Psoas muscle (tissue), 8 donors: ENCODE data around the gene RAVER1. TPM values are rescaled to one million over a fixed set of nuclear protein-coding genes. Genes with fewer than 3 reads are reported as not detected.

Source experiments
- ATAC-seq, 4 donors: fragments of 200-7000 bp; cut with Tn5 transposase; one replicate each; pipeline ENCODE4 v1.9.1; 2020; ENCODE audit warnings: moderate library complexity in 3 of 4, mild to moderate bottlenecking in 2 of 4
- DNase-seq, 2 donors: peaks; one replicate each; pipeline ENCODE4 v3.0.0-alpha.2; 2020
- H3K27ac ChIP-seq: fragments of 200-600 bp; one replicate; pipeline ENCODE4 v1.8.0; 2022
- H3K27me3 ChIP-seq, 3 donors: fragments of 200-600 bp in 1 of 3; one replicate each; pipeline versions ENCODE4 v1.6.1 to v1.8.0; 2013 to 2022; ENCODE audit warnings: low read length in 2 of 3, mild to moderate bottlenecking in 2 of 3, moderate library complexity in 1 of 3; ENCODE audit not compliant: insufficient read depth in 3 of 3
- H3K36me3 ChIP-seq, 2 donors: fragments of 200-600 bp in 1 of 2; one replicate each; pipeline versions ENCODE4 v1.6.1 to v1.8.0; 2013 to 2022; ENCODE audit warnings: low read depth in 1 of 2, mild to moderate bottlenecking in 1 of 2, moderate library complexity in 1 of 2; ENCODE audit not compliant: insufficient read depth in 1 of 2
- H3K4me1 ChIP-seq: fragments of 200-600 bp; one replicate; pipeline ENCODE4 v1.8.0; 2022
- H3K4me3 ChIP-seq: fragments of 200-600 bp; one replicate; pipeline ENCODE4 v1.8.0; 2022; ENCODE audit warnings: mild to moderate bottlenecking
- H3K9me3 ChIP-seq: fragments of 200-600 bp; one replicate; pipeline ENCODE4 v1.8.0; 2022
- CTCF ChIP-seq: fragments of 200-600 bp; IDR thresholded peaks from one replicate; pipeline ENCODE4 v1.8.0; 2022; ENCODE audit warnings: antibody characterized with exemption
- WGBS, 3 donors: extraction: QIAGEN DNeasy Blood & Tissue Kit; methylation state at CpG; one replicate each; pipeline versions ENCODE4 v1.1.6 to v1.1.7; 2013; 5-methylcytosine and 5-hydroxymethylcytosine counted together
- intact Hi-C, 2 donors: fragments of 100-400 bp; cut with DNase I; formaldehyde crosslinking; loops; one replicate each; pipeline versions ENCODE4 v1.11.0 to v1.14.2; 2022
- polyA plus RNA-seq, 3 donors: library from polyadenylated mRNA; stranded (reverse); fragments of 200-250 nt; gene quantifications; one replicate each; pipeline ENCODE4 v1.2.3, GENCODE V29; 2013
- total RNA-seq, 4 donors: library from RNA; stranded (reverse); fragmentation: NEBNext Ultra II Directional in 2 of 4; extraction: Animal tissue kit (Norgen Biotek cat#: 25700) in 2 of 4; gene quantifications; one replicate each; pipeline versions ENCODE4 v1.2.1 to v1.2.4, GENCODE V29; 2021 to 2023
- donor health status: healthy with polysubstance abuse.
- donor health status: DM: no; HTN: no; CAD: no; lungs with moderate emphysema.
- donor health status: Bipolar disorder and iron deficiency.
- donor health status: healthy.
- donor health status: DM: yes; HTN: yes; CAD: no.
- donor health status: DM: no; HTN: no; CAD: no.
- donor health status: DM: no; HTN: no; CAD: no.
- donor health status: DM: yes; HTN: yes; CAD: no.

RAVER1 gene
- total and polyA plus RNA-seq, 7 donors: 4.3 to 11.2 (median 8.2) TPM

DNA sequence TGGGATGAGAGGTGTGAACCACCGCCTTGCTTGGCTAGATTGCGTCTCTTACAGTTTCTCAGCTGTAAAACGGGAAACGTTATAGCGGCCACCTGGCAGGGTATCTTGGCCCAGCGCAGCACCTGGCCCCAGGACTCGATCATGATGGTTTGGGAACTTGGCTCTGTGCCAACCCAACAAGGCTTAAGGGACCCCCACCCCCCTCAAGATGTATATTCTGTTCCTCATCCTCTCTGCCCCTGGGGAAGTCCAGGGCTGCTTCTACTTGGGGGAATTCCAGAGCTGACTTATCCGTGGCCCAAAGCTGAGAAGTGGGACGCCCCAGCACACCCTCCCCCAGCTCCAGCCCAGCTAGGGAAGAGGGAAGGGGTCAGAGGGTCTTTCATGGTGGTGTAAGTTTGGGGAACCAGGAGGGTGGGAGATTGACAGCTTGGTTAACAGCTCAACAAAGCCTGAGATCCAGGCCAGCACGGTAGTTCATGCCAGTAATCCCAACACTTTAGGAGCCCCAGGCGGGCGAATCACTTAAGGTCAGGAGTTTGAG is 61.7 kb downstream of the RAVER1 start:
- Histone ChIP-seq H3K27me3 (peaks cover 0 to 22% (median 1%) of the 10 kb centered on the region in 3 donors), H3K4me3 (peak overlapping the region; percentile 66), H3K27ac (peak overlapping the region; percentile 72), H3K4me1 (peaks cover 16% of the 10 kb centered on the region), H3K9me3 (no peaks in the 10 kb centered on the region), H3K36me3 (peaks cover 0 to 8% of the 10 kb centered on the region in 2 donors)
- DNase-seq: no peak
- ATAC-seq: peak in 1 of 4 donors; percentile 3
- intact Hi-C loops: loop anchor here in 1 of 2 donors (5.0 kb wide), 1 partner anchor 61 kb away; the partner anchor contains the start of gene RAVER1
- 23 to 29% (median 26%) methylated on average over 12 of the region's 12 CpGs for WGBS, 3 donors
- no peak for TF ChIP-seq CTCF

DNA sequence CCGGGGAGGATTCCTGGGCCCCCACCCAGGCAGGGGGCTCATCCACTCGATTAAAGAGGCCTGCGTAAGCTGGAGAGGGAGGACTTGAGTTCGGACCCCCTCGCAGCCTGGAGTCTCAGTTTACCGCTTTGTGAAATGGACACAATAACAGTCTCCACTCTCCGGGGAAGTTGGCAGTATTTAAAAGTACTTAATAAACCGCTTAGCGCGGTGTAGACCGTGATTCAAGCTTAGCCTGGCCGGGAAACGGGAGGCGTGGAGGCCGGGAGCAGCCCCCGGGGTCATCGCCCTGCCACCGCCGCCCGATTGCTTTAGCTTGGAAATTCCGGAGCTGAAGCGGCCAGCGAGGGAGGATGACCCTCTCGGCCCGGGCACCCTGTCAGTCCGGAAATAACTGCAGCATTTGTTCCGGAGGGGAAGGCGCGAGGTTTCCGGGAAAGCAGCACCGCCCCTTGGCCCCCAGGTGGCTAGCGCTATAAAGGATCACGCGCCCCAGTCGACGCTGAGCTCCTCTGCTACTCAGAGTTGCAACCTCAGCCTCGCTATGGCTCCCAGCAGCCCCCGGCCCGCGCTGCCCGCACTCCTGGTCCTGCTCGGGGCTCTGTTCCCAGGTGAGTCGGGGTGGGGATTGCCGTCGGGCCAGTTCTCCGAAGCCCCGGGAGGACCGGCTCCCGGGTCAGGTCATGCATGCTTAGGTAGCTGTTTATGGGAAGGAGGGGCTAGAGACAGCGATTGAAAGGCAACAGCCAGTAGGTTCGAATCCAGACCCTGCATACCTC is 62.5 kb downstream of the RAVER1 start, which contains the start of gene ICAM1:
TSS of gene ICAM1 (plus strand) at position 505 of the 779 bp plus-strand sequence. CDS start at position 545, 40 bp downstream.
- 2% methylated on average over 41 to 51 of the region's 51 CpGs for WGBS, 3 donors

DNA sequence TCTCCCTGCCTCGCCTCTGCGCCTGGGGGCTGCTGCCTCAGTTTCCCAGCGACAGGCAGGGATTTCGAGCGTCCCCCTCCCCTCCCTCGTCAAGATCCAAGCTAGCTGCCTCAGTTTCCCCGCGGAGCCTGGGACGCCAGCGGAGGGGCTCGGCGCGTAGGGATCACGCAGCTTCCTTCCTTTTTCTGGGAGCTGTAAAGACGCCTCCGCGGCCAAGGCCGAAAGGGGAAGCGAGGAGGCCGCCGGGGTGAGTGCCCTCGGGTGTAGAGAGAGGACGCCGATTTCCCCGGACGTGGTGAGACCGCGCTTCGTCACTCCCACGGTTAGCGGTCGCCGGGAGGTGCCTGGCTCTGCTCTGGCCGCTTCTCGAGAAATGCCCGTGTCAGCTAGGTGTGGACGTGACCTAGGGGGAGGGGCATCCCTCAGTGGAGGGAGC is 63.1 kb downstream of the RAVER1 start:
- H3K27me3 ChIP-seq: peaks cover 0 to 22% (median 1%) of the 10 kb centered on the region in 3 donors
- H3K4me1 ChIP-seq: peaks cover 16% of the 10 kb centered on the region
- no peaks in the 10 kb centered on the region for H3K9me3 ChIP-seq
- TF ChIP-seq CTCF: no peak
- intact Hi-C loops: loop anchor here in 1 of 2 donors (5.0 kb wide), 1 partner anchor 62 kb away; the partner anchor contains the start of gene RAVER1
- 2 to 3% (median 3%) methylated on average over 33 to 37 of the region's 37 CpGs for WGBS, 3 donors
- peak overlapping the region; percentile 72 for H3K27ac ChIP-seq
- H3K4me3 ChIP-seq: peak overlapping the region; percentile 66
- peak; percentile 55 to 66 (median 58) for ATAC-seq
- peak; percentile 69 to 84 for DNase-seq
- peaks cover 0 to 5% of the 10 kb centered on the region in 2 donors for H3K36me3 ChIP-seq

More for the DNA sequence above, 62.5 kb downstream of the RAVER1 start, which contains the start of gene ICAM1:
- Histone ChIP-seq H3K9me3 (no peaks in the 10 kb centered on the region), H3K4me1 (peaks cover 16% of the 10 kb centered on the region), H3K27ac (peak within 1 kb of the TSS; percentile 72), H3K27me3 (peaks cover 0 to 22% (median 1%) of the 10 kb centered on the region in 3 donors), H3K4me3 (peak within 1 kb of the TSS; percentile 66), H3K36me3 (peaks cover 0 to 8% of the 10 kb centered on the region in 2 donors)
- ATAC-seq (peak; percentile 54 to 83 (median 64)), DNase-seq (peak; percentile 85 to 89)
- no peak for TF ChIP-seq CTCF
- intact Hi-C loops: loop anchor here in 1 of 2 donors (5.0 kb wide), 1 partner anchor 61 kb away; the partner anchor contains the start of gene RAVER1

- intact Hi-C loops: loop anchor here (1.0 to 5.0 kb wide), 3 partner anchors 63 to 121 kb away; partner anchors contain the start of gene RAVER1 (in 1 of the 2)
- peak; percentile 86 to 90 for DNase-seq
- peak; percentile 90 for TF ChIP-seq CTCF
- Histone ChIP-seq H3K4me1 (peaks cover 16% of the 10 kb centered on the region), H3K9me3 (no peaks in the 10 kb centered on the region), H3K4me3 (peak overlapping the region; percentile 66), H3K27me3 (peaks cover 0 to 22% (median 1%) of the 10 kb centered on the region in 3 donors), H3K36me3 (no peaks in the 10 kb centered on the region), H3K27ac (peak overlapping the region; percentile 72)
- peak; percentile 75 to 89 (median 82) for ATAC-seq
- 4 to 6% (median 6%) methylated on average over 51 to 59 of the region's 59 CpGs for WGBS, 3 donors
Observed at GRCh38 chr19:10269333-10270179, 63.8 kb downstream of the RAVER1 start.
